Natural killer cell (primary cell): Measurements from ENCODE around the gene MSTO1. TPM values are rescaled to one million over a fixed set of nuclear protein-coding genes. Genes with fewer than 3 reads are reported as not detected.
"Not testable (repeated sequence)": the region's sequence is repeated elsewhere in the genome, so short reads cannot be mapped to it uniquely, and the experiment has no call there.

Experiments
- ATAC-seq, 3 donors: fragments of 150-1000 bp in 2 of 3; fragments of 200-7000 bp in 1 of 3; cut with Tn5 transposase; 1 replicate in 1 of 3; 2 replicates in 2 of 3; pipeline ENCODE4 v1.10.0; 2021; ENCODE audit warnings: mild to moderate bottlenecking in 2 of 3, moderate library complexity in 2 of 3
- DNase-seq, 2 donors: peaks; one replicate each; pipeline versions ENCODE4 v3.0.0 to v3.0.0-alpha.2; 2013 to 2021; ENCODE audit warnings: mixed read lengths in 1 of 2
- H3K27ac ChIP-seq: one replicate; pipeline ENCODE4 v1.5.1; 2013; ENCODE audit warnings: mild to moderate bottlenecking, low read length
- H3K27me3 ChIP-seq: one replicate; pipeline ENCODE4 v1.6.1; 2013; ENCODE audit warnings: low read length; ENCODE audit not compliant: control insufficient read depth, insufficient read depth
- H3K36me3 ChIP-seq: one replicate; pipeline ENCODE4 v1.6.1; 2013; ENCODE audit warnings: low read length; ENCODE audit not compliant: control insufficient read depth, insufficient read depth
- H3K4me1 ChIP-seq: one replicate; pipeline ENCODE4 v1.6.1; 2013; ENCODE audit warnings: low read length; ENCODE audit not compliant: control insufficient read depth, insufficient read depth
- H3K4me3 ChIP-seq: one replicate; pipeline ENCODE4 v1.5.1; 2013; ENCODE audit warnings: low read length
- H3K9me3 ChIP-seq: one replicate; pipeline ENCODE4 v1.6.1; 2013; ENCODE audit warnings: low read length; ENCODE audit not compliant: control insufficient read depth, insufficient read depth
- H3K27ac Mint-ChIP-seq, 2 donors: one replicate each; pipeline ENCODE4 v1.8.0; 2022; ENCODE audit warnings: mild to moderate bottlenecking in 2 of 2, mixed read lengths in 2 of 2, moderate library complexity in 1 of 2
- H3K27me3 Mint-ChIP-seq, 2 donors: one replicate each; pipeline ENCODE4 v1.8.0; 2022; ENCODE audit warnings: low read depth in 2 of 2, mixed read lengths in 2 of 2
- H3K36me3 Mint-ChIP-seq: one replicate; pipeline ENCODE4 v1.8.0; 2022; ENCODE audit warnings: mixed read lengths
- H3K4me1 Mint-ChIP-seq, 2 donors: one replicate each; pipeline ENCODE4 v1.8.0; 2022; ENCODE audit warnings: mixed read lengths in 2 of 2
- H3K4me3 Mint-ChIP-seq: one replicate; pipeline ENCODE4 v1.8.0; 2022; ENCODE audit warnings: mild to moderate bottlenecking, moderate library complexity, mixed read lengths
- H3K9me3 Mint-ChIP-seq, 2 donors: one replicate each; pipeline ENCODE4 v1.8.0; 2022; ENCODE audit warnings: mixed read lengths in 2 of 2
- WGBS: methylation state at CpG from one replicate; pipeline ENCODE4 v1.1.7; 2013; ENCODE audit warnings: missing lambda C conversion rate; ENCODE audit not compliant: insufficient coverage; 5-methylcytosine and 5-hydroxymethylcytosine counted together
- intact Hi-C: fragments of 100-400 bp; cut with micrococcal nuclease; formaldehyde crosslinking; loops from one replicate; pipeline ENCODE4 v1.14.2; 2022
- total RNA-seq, 4 donors: library from RNA; stranded (reverse); fragments of 120-200 nt in 1 of 4; gene quantifications; one replicate each; pipeline versions ENCODE4 v1.2.3 to v1.2.4, GENCODE V29; 2013 to 2022
- TF ChIP-seq, protein P1 (sequence below): fragments of 200-600 bp; IDR thresholded peaks from one replicate; pipeline ENCODE4 v1.8.0; 2022; ENCODE audit warnings: antibody characterized with exemption

Gene MSTO1
- total RNA-seq, 3 donors from 2014 or later (not counting 1 experiment from before 2014, with no cell fraction given), result 44.7 to 53.6 (median 46.7) TPM

DNA sequence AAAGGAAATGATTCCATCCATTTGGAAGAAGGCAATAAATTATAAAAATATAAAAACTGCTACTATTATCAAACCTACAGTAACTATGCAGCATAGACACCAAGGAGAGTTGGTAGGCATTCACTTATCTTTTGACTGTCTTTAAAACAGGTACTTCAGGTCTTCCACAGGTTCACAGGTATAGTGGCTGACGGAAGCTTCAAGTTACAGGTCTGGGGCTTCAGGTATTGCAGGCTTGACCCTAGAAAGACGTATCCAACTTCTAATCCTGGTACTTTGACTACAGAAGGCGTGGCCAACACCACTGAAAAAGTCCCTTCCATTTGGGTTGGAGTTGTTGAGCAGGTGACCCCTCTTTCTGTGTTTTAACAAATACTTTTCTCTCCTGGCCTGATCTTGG lies 42.9 kb downstream of the MSTO1 start:
- no peak for DNase-seq
- no peak for ATAC-seq
- no peaks in the 10 kb centered on the region for H3K36me3 ChIP-seq
- H3K9me3 ChIP-seq, result no peaks in the 10 kb centered on the region
- H3K4me3 ChIP-seq, result no peak overlapping the region
- H3K4me3 Mint-ChIP-seq, result no peak overlapping the region
- H3K4me1 ChIP-seq, result no peaks in the 10 kb centered on the region
- TF ChIP-seq, protein P1, sequence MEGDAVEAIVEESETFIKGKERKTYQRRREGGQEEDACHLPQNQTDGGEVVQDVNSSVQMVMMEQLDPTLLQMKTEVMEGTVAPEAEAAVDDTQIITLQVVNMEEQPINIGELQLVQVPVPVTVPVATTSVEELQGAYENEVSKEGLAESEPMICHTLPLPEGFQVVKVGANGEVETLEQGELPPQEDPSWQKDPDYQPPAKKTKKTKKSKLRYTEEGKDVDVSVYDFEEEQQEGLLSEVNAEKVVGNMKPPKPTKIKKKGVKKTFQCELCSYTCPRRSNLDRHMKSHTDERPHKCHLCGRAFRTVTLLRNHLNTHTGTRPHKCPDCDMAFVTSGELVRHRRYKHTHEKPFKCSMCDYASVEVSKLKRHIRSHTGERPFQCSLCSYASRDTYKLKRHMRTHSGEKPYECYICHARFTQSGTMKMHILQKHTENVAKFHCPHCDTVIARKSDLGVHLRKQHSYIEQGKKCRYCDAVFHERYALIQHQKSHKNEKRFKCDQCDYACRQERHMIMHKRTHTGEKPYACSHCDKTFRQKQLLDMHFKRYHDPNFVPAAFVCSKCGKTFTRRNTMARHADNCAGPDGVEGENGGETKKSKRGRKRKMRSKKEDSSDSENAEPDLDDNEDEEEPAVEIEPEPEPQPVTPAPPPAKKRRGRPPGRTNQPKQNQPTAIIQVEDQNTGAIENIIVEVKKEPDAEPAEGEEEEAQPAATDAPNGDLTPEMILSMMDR, result no peak
- H3K27ac Mint-ChIP-seq, result no peak overlapping the region
- H3K27ac ChIP-seq, result no peak overlapping the region
- no peaks in the 10 kb centered on the region for H3K36me3 Mint-ChIP-seq
- H3K9me3 Mint-ChIP-seq, result no peaks in the 10 kb centered on the region
- H3K4me1 Mint-ChIP-seq, result peaks cover 5% of the 10 kb centered on the region in 2 donors
- intact Hi-C loops, result no loop called here
- WGBS, result 100% methylated on average over 3 of the region's 3 CpGs
- H3K27me3 Mint-ChIP-seq, result peaks cover 0 to 4% of the 10 kb centered on the region in 2 donors
- H3K27me3 ChIP-seq, result no peaks in the 10 kb centered on the region

DNA sequence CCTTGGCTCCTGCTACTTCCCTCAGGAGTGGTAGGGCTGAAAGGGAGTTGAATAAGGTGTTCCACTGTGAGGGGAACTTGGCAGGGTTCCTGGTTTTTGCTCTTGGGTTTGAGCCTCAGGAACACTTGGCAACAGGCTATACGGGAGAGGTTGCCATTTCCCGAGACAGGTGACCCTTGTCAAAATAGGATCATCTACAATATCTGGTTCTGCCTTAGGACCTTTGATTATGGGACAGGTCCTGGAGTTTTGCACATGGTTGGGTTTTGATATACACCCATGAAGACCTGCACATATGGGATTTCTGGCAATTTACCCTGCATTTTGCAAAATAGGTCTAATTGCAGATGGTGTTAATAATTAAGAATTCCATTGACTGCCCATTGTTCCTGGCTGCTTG lies 47.4 kb downstream of the MSTO1 start:
- DNase-seq (no peak), ATAC-seq (peak in 1 of 3 donors; percentile 12)
- 98% methylated on average over 2 of the region's 2 CpGs for WGBS
- Histone ChIP-seq H3K27me3 (no peaks in the 10 kb centered on the region), H3K9me3 (no peaks in the 10 kb centered on the region), H3K27ac (no peak overlapping the region), H3K36me3 (peaks cover 34% of the 10 kb centered on the region), H3K4me3 (no peak overlapping the region), H3K4me1 (no peaks in the 10 kb centered on the region)
- Mint-ChIP-seq H3K27me3 (no peaks in the 10 kb centered on the region), H3K9me3 (no peaks in the 10 kb centered on the region), H3K4me1 (peaks cover 5% of the 10 kb centered on the region in 2 donors), H3K36me3 (peaks cover 23% of the 10 kb centered on the region), H3K27ac (peak overlapping the region; percentile 5 to 55), H3K4me3 (no peak overlapping the region)
- TF ChIP-seq, protein P1, result no peak
- intact Hi-C loops, result no loop called here

DNA sequence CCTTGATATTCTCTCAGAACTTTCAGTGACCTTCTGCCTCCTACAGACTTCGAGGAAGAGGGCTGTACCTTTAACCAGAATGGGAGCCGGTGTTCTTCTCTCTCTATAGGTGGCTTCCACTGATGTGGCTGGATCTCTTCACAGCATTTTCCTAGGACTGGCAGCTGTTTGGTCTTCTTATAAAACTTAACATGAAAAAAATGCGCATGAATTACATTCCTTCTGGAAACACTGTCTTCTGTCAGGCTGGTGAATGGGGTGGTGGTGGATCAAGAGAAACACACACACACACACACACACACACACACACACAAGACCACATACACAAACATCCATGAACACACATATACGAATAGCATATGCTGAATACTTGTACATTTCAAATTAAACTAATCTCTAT lies 51.2 kb downstream of the MSTO1 start:
- H3K4me3 Mint-ChIP-seq, H3K27ac Mint-ChIP-seq, intact Hi-C loops, H3K27me3 ChIP-seq, H3K27me3 Mint-ChIP-seq, H3K4me1 Mint-ChIP-seq, H3K4me3 ChIP-seq, H3K27ac ChIP-seq, DNase-seq, H3K9me3 Mint-ChIP-seq, ATAC-seq, H3K4me1 ChIP-seq, H3K9me3 ChIP-seq: not testable (repeated sequence)
- H3K36me3 ChIP-seq, result peaks cover 60% of the 10 kb centered on the region
- H3K36me3 Mint-ChIP-seq, result peaks cover 24% of the 10 kb centered on the region
- no CpG with 5 or more reads among the region's 4 CpGs for WGBS

Other genes with a start within 250 kb of the MSTO1 start
- 10 to 100 TPM; 82.2 to 99.5 (median 91.9) TPM for gene ASH1L, start 47.4 kb upstream of the MSTO1 start, total RNA-seq
- gene YY1AP1, start 78.6 kb downstream of the MSTO1 start, total RNA-seq, result 100 to 1,000 TPM; 115 to 133 (median 115) TPM
- gene DAP3, start 78.9 kb downstream of the MSTO1 start, total RNA-seq, result 10 to 100 TPM; 83.9 to 97.5 (median 96.4) TPM
- gene GON4L, start 247.0 kb downstream of the MSTO1 start, total RNA-seq, result 100 to 1,000 TPM; 127 to 147 (median 146) TPM
- 10 to 100 TPM; 38.1 to 42.8 (median 39.8) TPM for gene SYT11, start 249.3 kb downstream of the MSTO1 start, total RNA-seq